Endothelial cell of umbilical vein (primary cell): ENCODE data around the gene CFAP20DC. TPM values are rescaled to one million over a fixed set of nuclear protein-coding genes. Genes with fewer than 3 reads are reported as not detected.
"Not testable (repeated sequence)": the region's sequence is repeated elsewhere in the genome, so short reads cannot be mapped to it uniquely, and the experiment has no call there.

Experiments
- BruUV-seq: library from RNA; stranded (reverse); fragments of 400-500 nt; replicated peaks from 2 replicates; lab custom pipeline; 2021; lab: Mats Ljungman, UMichigan
- CTCF ChIA-PET: fragments of 300-600, 350-600 bp; sonication (Branson Sonifier 250); formaldehyde crosslinking; loops from one replicate; lab custom pipeline; 2021; ENCODE audit warnings: antibody characterized with exemption, inconsistent platforms; lab: Charles Lee
- POLR2A ChIA-PET: fragments of 300-600, 350-600 bp; sonication (Branson Sonifier 250); formaldehyde crosslinking; loops from one replicate; lab custom pipeline; 2021; ENCODE audit warnings: antibody characterized with exemption, inconsistent platforms; lab: Charles Lee
- DNase-seq: peaks from one replicate; pipeline ENCODE4 v3.0.0-alpha.2; 2011; ENCODE audit warnings: low read depth, low spot score
- FAIRE-seq: peaks from 2 replicates; lab custom pipeline; 2011; peaks lifted over from hg19 to GRCh38; lab: Jason Lieb, UNC
- H2AFZ ChIP-seq: 2 replicates; pipeline ENCODE4 v1.6.0; 2012; ENCODE audit warnings: low read depth, low read length, control low read depth, inconsistent platforms
- H3K27ac ChIP-seq: 2 replicates; pipeline ENCODE4 v1.5.1; 2011; ENCODE audit warnings: low read depth, mild to moderate bottlenecking, control low read depth, low read length, moderate library complexity; ENCODE audit not compliant: insufficient read depth
- H3K27me3 ChIP-seq, 2 experiments: 2 replicates each; pipeline versions ENCODE4 v1.6.0 to v1.6.1; 2011; ENCODE audit warnings: low read length in 2 of 2, mixed read lengths in 1 of 2; ENCODE audit not compliant: control insufficient read depth in 2 of 2, insufficient read depth in 2 of 2
- H3K36me3 ChIP-seq, 2 experiments: 2 replicates in 1 of 2; 3 replicates in 1 of 2; pipeline ENCODE4 v1.5.1; 2011; ENCODE audit warnings: low read length in 2 of 2, mild to moderate bottlenecking in 1 of 2, moderate library complexity in 1 of 2; ENCODE audit not compliant: control insufficient read depth in 2 of 2, insufficient read depth in 2 of 2; ENCODE audit errors: extremely low read depth in 1 of 2
- H3K4me1 ChIP-seq: 3 replicates; pipeline ENCODE4 v1.5.1; 2011; ENCODE audit warnings: mild to moderate bottlenecking, low read length; ENCODE audit not compliant: control insufficient read depth, insufficient read depth; ENCODE audit errors: extremely low read depth
- H3K4me2 ChIP-seq: 2 replicates; pipeline ENCODE4 v1.6.1; 2011; ENCODE audit warnings: low read length, control low read depth, mixed read lengths; ENCODE audit not compliant: insufficient read depth
- H3K4me3 ChIP-seq, 3 experiments: fragments of 200-600 bp in 1 of 3; sonication (generic), shearing (Covaris generic) in 1 of 3; replicated peaks in 1 of 3; 2 replicates each; pipeline ENCODE4 v1.5.1; 2011 to 2016; ENCODE audit warnings: control low read depth in 3 of 3, low read length in 3 of 3, mild to moderate bottlenecking in 2 of 3, inconsistent platforms in 1 of 3, low read depth in 1 of 3, moderate library complexity in 1 of 3; ENCODE audit not compliant: insufficient read depth in 1 of 3
- H3K79me2 ChIP-seq: 2 replicates; pipeline ENCODE4 v1.6.0; 2012; ENCODE audit warnings: low read length, inconsistent platforms; ENCODE audit not compliant: control insufficient read depth, insufficient read depth
- H3K9ac ChIP-seq: replicated peaks from 2 replicates; pipeline ENCODE3; 2011; ENCODE audit warnings: low read length, control low read depth; ENCODE audit not compliant: insufficient read depth; ENCODE audit errors: extremely low read depth
- H3K9me1 ChIP-seq: replicated peaks from 3 replicates; pipeline ENCODE4 v1.6.0; 2011; ENCODE audit warnings: mild to moderate bottlenecking, low read length; ENCODE audit not compliant: control insufficient read depth, insufficient read depth; ENCODE audit errors: extremely low read depth
- H3K9me3 ChIP-seq: replicated peaks from 2 replicates; pipeline ENCODE4 v1.5.1; 2012; ENCODE audit warnings: low read length, inconsistent platforms; ENCODE audit not compliant: control insufficient read depth, insufficient read depth
- H4K20me1 ChIP-seq: replicated peaks from 2 replicates; pipeline ENCODE3; 2011; ENCODE audit warnings: mild to moderate bottlenecking, low read length; ENCODE audit not compliant: control insufficient read depth, insufficient read depth; ENCODE audit errors: extremely low read depth
- dilution Hi-C: fragments of 300-500 bp; cut with MboI; formaldehyde crosslinking; loops from one replicate; pipeline ENCODE4 v1.15.0; 2019; ENCODE audit warnings: low sequenced_read_pairs; ENCODE audit not compliant: extremely low pct_ligation_motif_present
- intact Hi-C: fragments of 100-400 bp; cut with micrococcal nuclease; formaldehyde crosslinking; loops from one replicate; pipeline ENCODE4 v1.10.0; 2022
- polyA plus RNA-seq, 4 experiments: library from polyadenylated mRNA; depleted of rRNA in 3 of 4; stranded (reverse) in 3 of 4; unstranded in 1 of 4; fragments of >200 nt; gene quantifications; 2 replicates each; pipeline versions ENCODE4 v1.2.1 to v1.2.3, GENCODE V29; 2011 to 2012; ENCODE audit warnings: missing spikeins in 1 of 4
- total RNA-seq: library from RNA; stranded (reverse); gene quantifications from 2 replicates; pipeline ENCODE4 v1.2.3, GENCODE V29; 2021

CFAP20DC gene
- total and polyA plus RNA-seq, 2 donors (not counting 3 experiments of a cell fraction or from before 2014, with no cell fraction given): 0.92 to 2.1 TPM

- H3K4me2 ChIP-seq, intact Hi-C loops, H3K9me1 ChIP-seq, DNase-seq, H3K9ac ChIP-seq, H3K9me3 ChIP-seq, H3K27me3 ChIP-seq, FAIRE-seq, POLR2A ChIA-PET, H3K79me2 ChIP-seq, H2AFZ ChIP-seq, H3K4me3 ChIP-seq, H4K20me1 ChIP-seq, BruUV-seq, dilution Hi-C loops, H3K27ac ChIP-seq, H3K36me3 ChIP-seq: not testable (repeated sequence)
- H3K4me1 ChIP-seq: peaks cover 11% of the 10 kb centered on the region
- CTCF ChIA-PET: interaction anchor here (1.1 to 1.6 kb wide), 3 partner anchors 8 to 71 kb away, joined by 3 to 4 read pairs (median 4); no protein-coding TSS in a partner anchor
These were observed 154.1 kb downstream of the CFAP20DC start for GRCh38 chr3:58895678-58896077.

GRCh38 chr3:58892526-58892925 lies 157.3 kb downstream of the CFAP20DC start:
- H3K4me2 ChIP-seq, H3K27ac ChIP-seq, FAIRE-seq, intact Hi-C loops, H2AFZ ChIP-seq, H3K27me3 ChIP-seq, H3K9ac ChIP-seq, H3K4me3 ChIP-seq, H3K4me1 ChIP-seq, H3K9me1 ChIP-seq, CTCF ChIA-PET, H3K79me2 ChIP-seq, BruUV-seq, H3K36me3 ChIP-seq, dilution Hi-C loops, H4K20me1 ChIP-seq, H3K9me3 ChIP-seq, POLR2A ChIA-PET, DNase-seq: not testable (repeated sequence)
